ENCODE data around the gene HDAC7. TPM values are rescaled to one million over a fixed set of nuclear protein-coding genes. Genes with fewer than 3 reads are reported as not detected.
"Not testable (repeated sequence)": the region's sequence is repeated elsewhere in the genome, so short reads cannot be mapped to it uniquely, and the experiment has no call there.

HDAC7 gene
- total RNA-seq, 1 experiment from 2014 or later = 17.2 TPM

DNA sequence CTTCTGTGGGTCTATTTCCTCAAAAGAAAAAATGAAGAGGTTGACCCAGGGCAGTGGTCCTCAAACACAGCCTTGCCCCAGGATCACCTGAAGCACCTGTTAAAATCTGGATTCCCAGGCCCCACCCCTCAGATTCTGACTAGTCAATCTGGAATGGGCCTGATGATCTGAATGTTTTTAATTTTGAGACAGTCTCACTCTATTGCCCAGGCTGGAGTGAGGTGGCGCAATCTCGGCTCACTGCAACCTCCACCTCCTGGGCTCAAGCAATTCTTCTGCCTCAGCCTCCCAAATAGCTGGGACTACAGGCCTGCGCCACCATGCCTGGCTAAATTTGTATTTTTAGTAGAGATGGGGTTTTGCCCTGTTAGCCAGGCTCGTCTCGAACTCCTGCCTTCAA, 4.3 kb downstream of the HDAC7 start:
- DNase-seq (ENCODE audit: extremely low read depth, low read depth) = not testable (repeated sequence)

DNA sequence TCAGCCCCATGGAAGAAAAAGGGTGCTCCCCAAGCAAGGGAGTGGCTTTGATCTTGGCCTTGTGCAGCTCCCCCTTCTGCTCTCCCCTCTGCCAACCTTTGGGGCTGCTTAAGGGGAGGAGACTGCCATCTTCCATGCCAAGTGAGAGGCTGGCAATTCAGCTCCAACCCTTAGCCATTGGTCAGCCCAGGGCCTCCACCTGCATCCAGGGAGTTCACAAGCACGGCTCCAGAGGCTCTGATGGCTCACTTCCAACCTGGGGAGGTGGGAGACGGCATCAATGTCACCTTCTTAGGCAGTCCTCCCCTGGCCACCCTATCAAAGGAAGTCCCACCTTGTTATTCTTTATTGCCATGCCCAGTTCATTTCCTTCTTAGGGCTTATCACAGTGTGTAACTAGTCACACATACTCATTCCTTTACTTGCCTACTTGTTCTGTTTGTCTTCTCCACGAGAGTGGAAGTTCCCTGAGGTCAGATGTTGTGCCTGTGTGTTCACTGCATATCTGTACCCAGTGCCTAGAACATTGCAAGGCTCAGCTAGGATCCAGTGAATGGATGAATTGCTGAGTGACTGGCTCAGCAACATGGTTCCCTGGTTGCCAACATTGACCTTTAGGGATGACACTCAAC, 5.0 kb downstream of the HDAC7 start:
- no peak for DNase-seq (ENCODE audit: extremely low read depth, low read depth)

DNA sequence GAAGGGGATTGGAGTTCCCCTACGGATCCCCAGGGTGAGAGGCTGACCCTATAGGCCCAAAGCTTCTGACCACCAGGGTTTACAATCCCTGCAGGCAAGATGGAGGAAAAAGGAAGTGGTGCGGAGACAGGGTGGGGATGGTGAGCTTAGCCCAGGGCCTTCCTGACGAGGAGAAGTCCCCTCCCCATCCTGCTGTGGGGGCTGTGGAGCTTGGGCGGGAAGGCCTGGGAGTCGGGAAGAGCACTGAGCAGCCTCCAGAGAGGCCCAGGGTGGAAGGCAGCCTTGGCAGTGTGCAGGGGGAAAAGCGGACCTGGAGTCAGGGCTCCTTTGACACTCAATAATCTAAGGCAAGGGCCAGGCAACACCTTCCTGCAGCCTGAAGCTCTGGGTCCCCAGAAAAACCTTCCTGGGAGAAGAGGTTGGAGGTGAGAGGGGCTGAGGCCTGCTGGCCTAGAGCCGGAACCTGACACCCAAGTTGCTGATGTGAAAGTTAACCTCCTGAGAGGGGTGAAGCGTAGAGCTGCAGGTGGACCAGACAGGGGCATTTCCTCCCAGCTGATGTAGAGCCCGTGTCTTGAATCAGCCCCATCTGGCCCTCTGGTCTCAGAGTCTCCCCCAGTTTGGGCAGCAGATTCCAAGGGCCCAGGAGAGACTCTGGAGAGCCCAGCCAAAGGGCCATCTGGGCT, 6.0 kb downstream of the HDAC7 start:
- no peak for DNase-seq (ENCODE audit: extremely low read depth, low read depth)

DNA sequence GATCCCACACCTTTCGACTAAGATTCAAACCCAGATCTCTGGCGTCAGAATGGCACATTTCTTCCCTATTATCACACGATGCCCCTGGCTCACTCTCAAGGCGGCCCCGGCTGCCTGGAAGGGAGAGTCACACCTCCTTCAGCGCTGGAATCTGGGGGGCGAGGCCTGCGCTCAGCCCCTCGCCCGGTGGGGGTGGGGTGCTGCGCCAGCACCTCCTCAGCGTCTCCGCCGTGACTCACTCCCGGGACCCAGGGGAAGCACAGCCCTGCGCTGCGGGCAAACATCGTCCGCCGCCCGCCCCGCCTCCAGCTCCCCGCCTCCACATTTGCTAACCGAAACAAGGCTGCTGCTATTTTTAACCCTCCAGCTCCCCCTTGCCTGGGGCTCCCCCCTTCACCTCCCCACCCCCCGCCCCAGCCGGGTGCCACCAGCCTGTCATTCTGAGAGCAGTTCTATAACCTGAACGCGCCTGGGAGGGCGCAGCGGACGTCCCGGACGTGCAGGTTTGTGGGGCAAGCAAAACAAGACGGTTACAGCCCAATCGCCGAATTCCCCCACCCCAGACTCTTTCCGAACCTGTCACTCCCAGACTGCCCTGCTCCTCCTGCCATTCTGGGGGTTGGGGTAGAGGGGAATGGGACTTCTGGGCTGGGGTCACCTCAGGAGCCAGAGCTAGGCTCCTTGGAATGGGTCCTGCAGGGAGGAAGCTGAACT, 6.7 kb downstream of the HDAC7 start:
- DNase-seq (ENCODE audit: extremely low read depth, low read depth) = peak; percentile 45

DNA sequence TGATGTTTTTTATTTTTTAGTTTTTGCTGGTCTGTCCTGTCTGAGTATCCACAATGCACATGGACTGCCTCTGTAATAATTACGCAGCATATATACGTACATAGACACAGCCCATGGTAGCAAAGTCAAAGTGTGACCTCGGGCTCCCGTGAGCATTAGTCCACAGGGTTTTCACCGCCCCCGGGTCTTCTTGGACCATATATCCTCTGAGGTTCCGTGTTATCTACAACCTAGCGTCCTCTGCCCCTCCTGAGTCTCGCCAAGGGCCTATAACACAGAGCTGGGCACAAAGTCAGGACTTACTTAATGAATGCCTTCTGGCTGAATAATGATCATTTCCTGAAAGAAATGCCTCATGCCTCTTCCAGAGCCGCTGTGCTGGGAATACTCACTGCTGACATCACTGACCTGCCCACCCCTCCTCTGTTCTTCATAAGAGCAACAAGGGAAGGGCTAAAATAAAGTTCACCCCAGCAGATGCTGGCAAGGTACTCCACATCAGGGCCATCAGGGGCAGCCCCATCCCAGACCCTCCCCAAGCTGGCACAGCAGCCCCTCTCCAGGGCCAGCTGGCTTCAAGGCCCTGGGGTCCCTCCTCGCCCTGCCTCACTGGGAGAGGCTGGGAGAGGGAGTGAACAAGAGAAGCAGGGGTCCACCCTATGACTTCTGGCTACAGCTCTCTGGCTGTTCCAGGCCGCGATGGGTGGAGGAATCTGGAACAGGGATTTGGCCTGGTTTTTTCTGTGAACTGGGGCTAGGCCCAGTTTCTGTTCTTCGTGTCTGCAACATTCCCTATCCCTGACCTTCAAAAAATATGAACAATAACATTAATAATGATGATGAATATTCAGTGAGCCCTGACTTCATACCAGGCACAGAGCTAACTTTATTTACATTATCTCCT, 7.9 kb downstream of the HDAC7 start:
- no peak for DNase-seq (ENCODE audit: extremely low read depth, low read depth)

DNA sequence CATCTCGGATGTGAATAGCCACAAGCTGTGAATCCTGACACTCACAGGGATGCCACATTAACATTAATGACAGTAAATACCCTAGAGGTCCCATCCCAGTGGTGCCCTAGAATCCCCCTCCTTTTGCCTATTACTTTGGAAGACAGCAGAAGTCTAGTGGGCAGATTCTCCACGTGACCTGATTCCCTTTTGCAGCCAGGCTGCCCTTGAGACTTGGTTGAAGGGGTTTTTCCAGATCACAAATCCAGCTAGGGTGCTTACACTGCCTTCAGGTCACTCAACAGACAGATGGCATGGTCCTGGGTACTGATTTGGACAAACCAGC, 8.7 kb downstream of the HDAC7 start:
- no peak for DNase-seq (ENCODE audit: extremely low read depth, low read depth)

DNA sequence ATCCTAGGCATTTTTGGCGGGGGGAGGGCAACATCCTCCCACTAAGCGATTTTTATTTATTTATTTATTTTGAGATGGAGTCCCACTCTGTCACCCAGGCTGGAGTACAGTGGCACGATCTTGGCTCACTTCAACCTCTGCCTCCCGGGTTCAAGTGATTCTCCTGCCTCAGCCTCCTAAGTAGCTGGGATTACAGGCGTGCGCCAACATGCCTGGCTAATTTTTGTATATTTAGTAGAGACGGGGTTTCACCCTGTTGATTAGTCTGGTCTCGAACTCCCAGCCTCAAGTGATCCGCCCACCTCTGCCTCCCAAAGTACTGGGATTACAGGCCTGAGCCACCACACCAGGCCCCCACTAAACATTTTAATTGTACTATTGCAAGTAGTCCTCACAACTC, 10.2 kb downstream of the HDAC7 start:
- DNase-seq (ENCODE audit: extremely low read depth, low read depth) = not testable (repeated sequence)

DNA sequence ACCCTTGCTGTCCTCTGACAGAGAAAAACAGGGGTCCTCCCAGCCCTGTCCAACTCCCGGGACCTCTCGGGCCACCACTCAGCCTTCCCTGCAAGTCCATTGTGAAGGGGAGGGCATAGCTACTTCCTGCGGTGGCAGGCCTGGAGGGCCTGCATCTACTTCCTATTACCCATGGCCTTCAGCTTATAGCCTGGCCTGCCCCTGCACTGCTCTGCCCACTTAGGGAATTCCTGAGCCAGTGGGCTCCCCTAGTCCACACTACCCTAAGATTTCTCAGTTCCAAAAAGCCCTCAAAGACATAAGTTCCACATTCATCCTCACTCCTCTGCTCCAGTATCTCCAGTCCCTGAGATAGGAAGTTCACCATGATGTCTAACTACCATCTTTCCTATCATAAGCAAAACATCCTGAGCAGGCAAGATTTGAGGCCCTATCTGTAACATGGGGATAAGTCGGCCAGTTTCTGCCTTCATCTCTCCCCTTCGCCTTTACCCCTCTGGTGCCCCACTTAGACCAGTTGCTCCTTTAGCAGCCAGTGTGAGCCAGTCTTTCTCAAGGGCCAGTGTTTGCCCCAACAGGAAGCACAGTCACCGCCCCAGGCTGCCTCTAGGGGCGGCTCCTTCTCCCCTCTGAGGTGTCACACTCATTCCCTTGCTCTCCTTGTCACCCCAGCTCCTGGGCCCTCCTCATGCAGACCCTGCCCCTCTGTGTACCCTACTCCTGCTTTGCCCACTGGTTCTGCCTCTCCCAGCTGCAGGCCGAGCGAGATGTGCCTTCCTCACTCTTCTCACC, 10.9 kb downstream of the HDAC7 start:
- no peak for DNase-seq (ENCODE audit: extremely low read depth, low read depth)

DNA sequence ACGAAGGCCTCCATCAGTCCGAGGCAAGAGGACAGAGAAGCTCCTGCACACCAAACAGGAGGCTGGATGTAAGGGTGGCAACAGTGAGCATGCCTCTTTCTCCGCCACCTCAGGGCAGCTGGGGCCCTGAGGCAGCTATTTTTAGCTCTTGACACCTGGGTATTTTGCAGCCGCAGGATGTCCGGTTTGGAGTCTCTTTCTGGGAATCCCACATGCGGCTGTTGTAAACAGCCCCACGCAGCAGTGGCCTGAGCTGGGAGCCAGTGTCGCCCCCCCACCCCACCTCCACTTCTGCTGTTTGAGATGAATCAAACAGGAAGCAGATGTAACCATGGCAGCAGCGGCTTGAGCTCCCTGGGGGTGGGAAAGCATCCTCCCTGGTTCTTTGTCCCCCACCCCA, 11.7 kb downstream of the HDAC7 start:
- DNase-seq (ENCODE audit: extremely low read depth, low read depth) = no peak

DNA sequence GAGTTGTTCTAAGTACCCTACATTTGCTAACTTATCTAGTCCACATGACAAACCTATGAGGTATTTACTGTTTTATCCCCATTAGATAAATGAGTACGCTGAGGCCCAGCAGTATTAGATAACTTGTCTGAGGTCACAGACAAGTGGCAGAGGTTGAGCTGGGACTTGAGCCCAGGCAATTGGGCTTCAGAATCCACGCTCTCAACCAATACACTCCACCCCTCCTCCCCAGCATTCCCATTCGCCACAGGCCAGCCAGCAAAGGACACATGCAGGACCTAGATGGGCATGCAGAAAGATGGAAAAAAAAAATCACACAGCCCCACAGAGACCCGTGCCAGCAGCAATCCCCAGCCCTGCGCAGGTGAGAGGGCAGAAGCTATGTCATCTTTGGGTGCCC, 12.4 kb downstream of the HDAC7 start:
- no peak for DNase-seq (ENCODE audit: extremely low read depth, low read depth)

DNA sequence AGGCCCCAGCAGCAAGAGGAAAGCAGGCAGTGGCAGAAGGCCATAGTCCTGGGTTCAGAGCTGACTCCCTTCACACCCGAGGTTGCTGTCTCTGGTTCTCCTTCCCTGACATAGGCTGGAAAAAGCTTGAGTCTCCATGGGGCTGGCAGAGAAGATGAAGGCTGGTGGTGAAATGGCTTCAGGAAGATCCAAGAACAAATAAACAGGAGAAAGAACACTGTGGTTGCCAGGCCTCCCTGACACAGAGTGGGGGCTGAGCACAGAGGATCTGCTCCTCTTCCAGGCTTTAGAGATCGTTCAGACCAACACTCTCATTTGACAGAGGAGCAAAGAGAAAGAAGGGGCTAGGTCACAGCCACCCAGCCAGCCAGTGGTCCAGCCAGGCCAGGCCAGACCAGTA, 14.3 kb downstream of the HDAC7 start:
- no peak for DNase-seq (ENCODE audit: extremely low read depth, low read depth)

DNA sequence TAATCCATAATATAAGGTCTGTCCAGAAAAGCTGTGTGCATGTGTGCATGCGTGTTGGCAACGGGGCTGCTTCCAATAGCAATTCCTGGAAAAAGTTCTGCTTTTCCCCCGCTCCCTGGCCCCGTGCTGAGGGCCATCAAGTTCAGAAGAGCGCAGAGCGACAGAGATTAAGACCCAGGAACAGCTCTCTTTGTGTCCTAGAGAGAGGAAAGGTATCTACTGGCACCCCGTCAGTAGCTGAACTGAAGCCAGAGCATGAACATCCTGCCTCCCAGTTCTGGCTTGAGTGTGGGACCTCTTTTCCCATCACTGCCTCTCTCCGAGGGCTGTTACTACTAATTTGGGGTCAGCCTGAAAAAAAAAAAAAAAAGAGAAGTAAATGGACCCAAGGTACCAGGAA, 15.5 kb downstream of the HDAC7 start:
- no peak for DNase-seq (ENCODE audit: extremely low read depth, low read depth)

DNA sequence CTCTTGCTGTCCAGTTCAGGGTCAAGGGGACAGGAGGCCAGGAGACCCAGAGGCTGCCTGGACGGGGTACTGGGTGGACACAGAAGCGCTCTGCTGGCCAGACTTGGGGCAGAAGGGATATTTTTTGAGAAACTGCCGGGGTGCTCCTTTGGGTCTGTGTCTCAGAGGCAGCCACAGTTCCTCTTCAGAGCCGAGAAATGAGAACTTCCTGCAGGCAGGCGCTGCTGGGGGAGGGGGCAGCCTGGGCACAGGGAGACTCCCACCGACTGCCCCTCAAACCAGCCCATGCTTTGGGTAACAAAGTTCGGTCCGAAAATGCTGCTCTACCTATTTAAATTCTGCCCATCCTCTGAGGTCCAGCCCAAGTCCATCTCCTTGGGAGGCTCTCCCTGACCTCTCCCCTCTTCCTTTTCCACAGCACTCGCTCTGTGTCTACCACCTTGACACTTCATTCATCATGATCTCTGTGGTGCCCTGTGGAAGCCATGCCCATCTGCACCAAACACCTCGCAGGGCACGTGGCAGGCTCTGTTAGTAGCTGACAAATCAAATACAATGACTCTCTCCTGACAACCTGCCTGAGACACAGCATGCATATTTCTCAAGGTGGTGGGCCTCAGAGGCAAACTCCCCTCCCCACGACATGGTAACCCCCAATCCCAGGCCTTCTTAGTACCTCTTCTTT, 16.4 kb downstream of the HDAC7 start:
- no peak for DNase-seq (ENCODE audit: extremely low read depth, low read depth)

DNA sequence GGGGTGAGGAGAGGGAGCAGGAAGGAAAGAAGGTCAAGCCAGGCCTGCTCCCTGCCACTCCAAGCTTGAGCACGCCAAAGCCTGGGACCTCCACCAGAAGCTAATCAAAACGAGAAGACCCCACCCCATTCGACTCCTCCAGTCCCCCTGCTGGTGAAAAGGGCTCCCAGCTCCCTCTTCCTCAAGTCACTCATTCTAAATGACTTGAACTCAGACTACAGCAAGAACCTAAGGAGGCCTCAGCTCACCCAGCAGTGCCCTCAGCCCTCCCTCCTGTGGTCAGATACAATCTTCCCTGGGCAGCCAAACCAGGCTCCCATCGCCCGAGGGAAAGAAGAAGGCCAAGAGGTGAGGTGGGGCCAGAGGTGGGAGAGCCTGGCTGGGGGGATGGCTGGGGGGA, 17.4 kb downstream of the HDAC7 start:
- no peak for DNase-seq (ENCODE audit: extremely low read depth, low read depth)

DNA sequence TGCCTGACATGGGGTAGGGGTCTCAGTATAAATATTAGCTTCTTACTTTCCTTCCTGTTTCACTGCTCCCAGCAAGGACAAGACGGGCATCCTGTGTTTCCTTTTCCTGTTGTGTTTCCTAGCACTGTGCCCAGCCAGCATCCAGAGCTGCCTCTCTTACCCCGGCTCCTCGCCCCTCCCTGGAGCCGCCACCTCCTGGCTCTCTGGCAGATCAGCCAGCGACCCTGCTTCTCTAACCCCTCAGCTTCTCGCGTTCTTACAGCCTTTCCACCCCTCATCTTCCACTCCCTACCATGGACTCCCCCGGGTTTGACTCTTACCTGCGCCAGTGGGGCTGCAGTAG, 17.8 kb downstream of the HDAC7 start:
- no peak for DNase-seq (ENCODE audit: extremely low read depth, low read depth)

DNA sequence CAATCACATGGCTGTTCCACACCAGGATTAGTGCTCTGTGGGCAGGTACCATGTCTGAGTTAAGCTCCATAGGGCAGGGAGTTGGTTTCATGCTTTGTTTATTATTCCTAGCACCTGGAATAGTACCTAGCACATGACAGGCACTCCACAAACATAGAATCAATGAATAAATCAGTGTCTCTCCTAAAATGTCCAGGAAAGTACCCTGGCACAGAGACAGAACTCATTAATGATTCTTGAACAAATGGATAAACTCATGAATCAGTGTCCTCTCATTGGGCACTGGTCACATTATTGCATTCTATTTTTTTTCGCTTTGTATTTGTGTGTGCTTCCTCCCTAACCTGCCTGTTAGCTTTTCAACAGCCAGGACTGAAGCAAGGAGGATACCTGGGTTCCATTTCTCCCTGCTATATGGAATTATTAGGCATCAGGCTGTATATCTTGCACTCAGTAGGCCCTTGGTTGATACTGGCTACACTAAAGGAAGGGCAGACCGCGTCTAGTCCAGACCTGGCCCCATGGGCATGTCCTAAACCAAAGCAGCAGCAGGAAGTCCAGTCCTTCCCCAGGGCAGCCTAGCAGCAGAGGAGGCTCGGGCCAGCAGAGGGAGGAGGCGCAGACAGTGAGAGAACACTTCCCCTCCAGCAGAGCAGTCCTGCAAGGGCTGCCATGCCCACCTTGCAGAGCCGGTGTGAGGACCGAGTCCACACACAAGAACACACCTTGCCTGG, 18.4 kb downstream of the HDAC7 start:
- DNase-seq (ENCODE audit: extremely low read depth, low read depth) = no peak

DNA sequence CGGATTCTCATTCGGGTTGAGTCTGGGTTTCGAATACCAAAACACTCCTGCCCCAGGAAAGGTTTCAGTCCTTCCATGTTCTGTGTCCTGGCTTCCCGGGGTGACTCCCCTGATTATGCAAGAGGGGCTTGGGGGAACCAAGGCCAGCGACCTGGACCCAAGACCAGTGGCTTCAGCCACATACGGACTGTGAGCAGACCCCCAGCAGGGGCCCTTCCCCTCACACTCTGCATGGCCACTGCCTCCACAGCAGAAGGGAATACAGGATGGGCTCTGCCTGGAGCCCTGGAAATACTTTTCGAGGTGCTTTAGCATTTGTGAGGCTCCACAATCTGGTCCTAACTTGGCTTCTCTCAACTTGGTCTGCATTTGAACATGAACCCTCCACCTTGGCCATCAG, 19.1 kb downstream of the HDAC7 start:
- no peak for DNase-seq (ENCODE audit: extremely low read depth, low read depth)

DNA sequence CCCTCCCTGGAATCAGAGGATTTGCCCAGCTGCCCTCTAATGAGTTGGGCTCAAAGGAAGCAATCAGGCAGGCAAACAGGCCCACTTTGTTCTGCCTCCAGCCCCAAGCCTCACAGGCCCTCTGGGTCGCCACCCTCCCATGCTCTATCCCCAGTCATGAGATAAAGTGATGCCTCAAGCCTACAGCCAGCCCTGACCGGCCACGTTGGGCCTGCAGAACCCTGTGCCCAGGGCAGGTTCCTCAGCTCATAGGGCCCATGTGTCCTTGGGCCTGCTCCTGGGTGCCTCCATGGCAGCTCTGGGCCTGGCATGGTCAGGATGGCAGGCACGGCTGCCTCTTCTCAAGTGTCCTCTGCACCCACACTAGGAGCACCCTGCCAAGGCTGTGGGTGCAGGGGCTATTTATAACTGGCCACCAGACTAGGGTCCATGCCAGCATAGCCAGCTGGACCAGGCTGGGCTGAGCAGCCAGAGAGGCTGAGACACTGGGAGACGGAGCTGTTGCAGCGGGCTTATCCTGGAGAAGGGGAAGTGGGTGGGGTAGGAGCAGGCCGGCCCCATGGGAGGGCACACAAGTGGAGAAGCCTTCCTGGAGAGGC, 20.2 kb downstream of the HDAC7 start:
- DNase-seq (ENCODE audit: extremely low read depth, low read depth) = no peak

Measured in NCI-H460 (cell line).